DND-41 (cell line): ENCODE results near the gene MAGIX.

Source experiments
- EZH2 ChIP-seq: IDR thresholded peaks from 3 replicates; pipeline ENCODE4 v1.6.1; 2012; ENCODE audit warnings: borderline replicate concordance, low read depth, mild to moderate bottlenecking, moderate library complexity, low read length, inconsistent platforms; ENCODE audit not compliant: severe bottlenecking
- TF ChIP-seq, protein P1 (sequence below): IDR thresholded peaks from 2 replicates; pipeline ENCODE4 v1.5.1; 2012; ENCODE audit warnings: borderline replicate concordance, low read length, moderate library complexity, mild to moderate bottlenecking; ENCODE audit not compliant: poor library complexity, severe bottlenecking; ENCODE audit errors: extremely low read depth

DNA sequence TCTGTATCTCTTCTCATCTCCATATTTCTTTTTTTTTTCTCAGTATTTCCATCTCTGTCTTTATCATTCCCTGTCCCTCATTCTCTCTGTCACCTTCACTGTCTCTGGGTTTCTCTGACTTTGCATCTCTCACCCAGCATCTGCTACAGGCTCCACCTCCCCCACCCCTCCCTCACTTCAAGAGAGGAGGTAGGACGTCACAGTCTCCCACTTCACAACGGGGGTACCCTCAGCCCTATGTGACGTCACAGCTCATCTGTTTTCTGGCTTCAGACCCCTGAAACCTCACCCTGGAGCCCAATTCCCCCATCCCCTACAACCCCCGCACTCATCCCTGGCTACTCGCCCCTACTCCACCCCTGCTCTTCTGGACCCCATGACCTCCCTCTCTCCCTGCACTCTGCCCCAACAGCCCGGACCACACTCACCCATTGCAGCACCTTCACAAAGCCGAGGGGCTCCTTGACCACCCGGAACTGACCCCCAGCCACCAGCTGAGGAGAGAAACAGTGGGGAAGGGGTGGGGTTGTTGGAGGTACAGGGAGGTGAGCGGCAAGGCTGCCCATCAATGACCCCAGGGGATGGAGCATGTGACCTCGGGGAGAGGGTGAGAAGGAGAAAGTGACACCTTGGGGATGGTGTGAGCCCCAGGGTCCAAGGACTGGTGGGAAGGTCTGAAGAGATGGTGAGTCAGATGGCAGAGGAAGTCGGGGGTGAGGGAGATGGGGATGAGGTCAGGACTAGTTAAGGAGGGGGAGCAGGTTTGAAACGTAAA lies 36.2 kb downstream of the MAGIX start:
- TF ChIP-seq, protein P1, sequence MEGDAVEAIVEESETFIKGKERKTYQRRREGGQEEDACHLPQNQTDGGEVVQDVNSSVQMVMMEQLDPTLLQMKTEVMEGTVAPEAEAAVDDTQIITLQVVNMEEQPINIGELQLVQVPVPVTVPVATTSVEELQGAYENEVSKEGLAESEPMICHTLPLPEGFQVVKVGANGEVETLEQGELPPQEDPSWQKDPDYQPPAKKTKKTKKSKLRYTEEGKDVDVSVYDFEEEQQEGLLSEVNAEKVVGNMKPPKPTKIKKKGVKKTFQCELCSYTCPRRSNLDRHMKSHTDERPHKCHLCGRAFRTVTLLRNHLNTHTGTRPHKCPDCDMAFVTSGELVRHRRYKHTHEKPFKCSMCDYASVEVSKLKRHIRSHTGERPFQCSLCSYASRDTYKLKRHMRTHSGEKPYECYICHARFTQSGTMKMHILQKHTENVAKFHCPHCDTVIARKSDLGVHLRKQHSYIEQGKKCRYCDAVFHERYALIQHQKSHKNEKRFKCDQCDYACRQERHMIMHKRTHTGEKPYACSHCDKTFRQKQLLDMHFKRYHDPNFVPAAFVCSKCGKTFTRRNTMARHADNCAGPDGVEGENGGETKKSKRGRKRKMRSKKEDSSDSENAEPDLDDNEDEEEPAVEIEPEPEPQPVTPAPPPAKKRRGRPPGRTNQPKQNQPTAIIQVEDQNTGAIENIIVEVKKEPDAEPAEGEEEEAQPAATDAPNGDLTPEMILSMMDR: no peak
- no peak for TF ChIP-seq EZH2
